Stimulated activated naive CD8-positive, alpha-beta T cell treated with anti-CD3 and anti-CD28 coated beads, Interleukin-15, amount 100 ng/mL, for 72 hours (primary cell): ENCODE data around the gene MRPL1.
"Not testable (repeated sequence)": the region's sequence is repeated elsewhere in the genome, so short reads cannot be mapped to it uniquely, and the experiment has no call there.

Source experiments
- ATAC-seq: fragments of 150-1000 bp; cut with Tn5 transposase; 2 replicates; pipeline ENCODE4 v1.10.0; 2021; ENCODE audit warnings: mild to moderate bottlenecking, moderate library complexity
- DNase-seq, 2 donors: peaks; one replicate each; pipeline ENCODE4 v3.0.0; 2021 to 2022
- H3K27ac Mint-ChIP-seq, 2 donors: one replicate each; pipeline ENCODE4 v1.8.0; 2022; ENCODE audit warnings: mild to moderate bottlenecking in 2 of 2, mixed read lengths in 2 of 2, moderate library complexity in 2 of 2
- H3K27me3 Mint-ChIP-seq: one replicate; pipeline ENCODE4 v1.8.0; 2022; ENCODE audit warnings: mixed read lengths
- H3K4me1 Mint-ChIP-seq: one replicate; pipeline ENCODE4 v1.8.0; 2022; ENCODE audit warnings: mild to moderate bottlenecking, mixed read lengths
- H3K4me3 Mint-ChIP-seq, 2 donors: one replicate each; pipeline ENCODE4 v1.8.0; 2022; ENCODE audit warnings: mild to moderate bottlenecking in 2 of 2, mixed read lengths in 2 of 2, moderate library complexity in 1 of 2
- H3K9me3 Mint-ChIP-seq, 2 donors: one replicate each; pipeline ENCODE4 v1.8.0; 2022; ENCODE audit warnings: mixed read lengths in 2 of 2

Gene MRPL1

GRCh38 chr4:77921701-77922100 lies 59.1 kb downstream of the MRPL1 start:
- H3K4me1 Mint-ChIP-seq: peaks cover 25% of the 10 kb centered on the region
- no peak overlapping the region for H3K27ac Mint-ChIP-seq
- no peak overlapping the region for H3K4me3 Mint-ChIP-seq
- no peaks in the 10 kb centered on the region for H3K27me3 Mint-ChIP-seq
- H3K9me3 Mint-ChIP-seq: peaks cover 8 to 18% of the 10 kb centered on the region in 2 donors
- ATAC-seq (no peak), DNase-seq (no peak)

DNA sequence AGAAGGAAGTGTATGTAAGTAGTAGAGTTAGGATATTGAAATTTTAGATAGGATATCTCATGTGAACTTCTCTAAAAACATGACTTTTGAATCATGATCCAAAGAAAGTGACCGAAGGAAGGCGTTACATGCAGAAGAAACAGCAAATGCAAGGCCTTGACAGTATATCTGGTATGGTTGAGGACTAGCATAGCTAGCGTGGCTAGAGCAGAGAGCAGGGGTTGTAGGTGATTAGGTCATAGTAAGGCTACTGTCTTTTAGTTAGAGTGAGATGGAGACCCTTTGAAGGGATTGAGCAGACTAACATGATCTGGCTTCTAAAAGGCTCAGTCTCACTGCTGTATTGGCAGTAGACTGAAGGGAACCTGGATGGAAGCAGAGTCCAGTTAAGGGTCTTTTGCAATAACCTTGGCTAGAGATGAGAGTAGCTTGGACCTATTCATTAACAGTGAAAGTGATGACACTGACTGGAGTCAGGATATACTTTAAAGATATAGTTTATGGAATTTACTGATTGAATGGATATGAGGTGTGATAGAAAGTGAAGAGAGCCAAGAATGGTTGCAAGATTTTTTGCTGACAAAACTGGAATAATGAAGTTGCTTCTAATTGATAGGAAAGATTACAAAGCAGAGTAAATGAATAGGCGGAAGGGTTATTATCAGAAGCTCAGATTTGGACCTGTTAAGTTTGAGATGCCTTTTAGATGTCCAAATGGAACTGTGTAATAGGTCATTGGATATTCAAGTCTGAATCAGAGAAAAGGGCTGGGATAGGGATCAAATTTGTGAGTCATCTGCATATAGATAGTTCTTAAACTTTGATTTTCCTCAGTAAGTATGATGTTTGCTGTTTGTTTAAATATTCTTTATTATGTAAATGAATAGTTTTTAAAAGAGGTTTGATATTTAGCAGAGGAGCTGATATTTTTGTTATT lies 59.8 kb downstream of the MRPL1 start:
- Mint-ChIP-seq H3K4me3 (no peak overlapping the region), H3K27ac (no peak overlapping the region), H3K27me3 (no peaks in the 10 kb centered on the region), H3K9me3 (peaks cover 8 to 18% of the 10 kb centered on the region in 2 donors), H3K4me1 (peaks cover 19% of the 10 kb centered on the region)
- no peak for ATAC-seq
- DNase-seq: no peak

- Mint-ChIP-seq H3K4me1 (no peaks in the 10 kb centered on the region), H3K27me3 (no peaks in the 10 kb centered on the region), H3K4me3 (no peak overlapping the region), H3K27ac (no peak overlapping the region), H3K9me3 (peaks cover 0 to 10% of the 10 kb centered on the region in 2 donors)
- ATAC-seq: no peak
- DNase-seq: no peak
Measured at GRCh38 chr4:77927991-77928925, 65.6 kb downstream of the MRPL1 start.

DNA sequence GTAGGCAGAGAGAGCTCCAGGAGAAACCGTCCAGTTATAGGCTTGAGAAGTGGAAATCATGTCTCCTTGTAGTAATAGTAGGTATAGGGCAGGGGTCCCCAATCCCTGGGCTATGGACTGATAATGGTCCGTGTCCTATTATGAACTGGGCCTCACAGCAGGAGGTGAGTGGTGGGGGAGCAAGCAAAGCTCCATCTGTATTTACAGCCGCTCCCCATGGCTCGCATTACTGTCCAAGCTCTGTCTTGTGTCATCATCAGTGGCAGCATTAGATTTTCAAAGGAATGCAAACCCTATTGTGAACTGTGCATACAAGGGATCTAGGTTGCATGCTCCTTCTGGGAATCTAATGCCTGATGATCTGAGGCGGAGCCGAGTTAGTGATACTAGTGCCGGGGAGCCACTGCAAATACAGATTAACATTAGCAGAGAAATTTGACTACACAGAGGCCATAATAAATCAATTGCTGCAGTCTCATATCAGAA lies 67.6 kb downstream of the MRPL1 start:
- ATAC-seq (no peak), DNase-seq (no peak)
- Mint-ChIP-seq H3K9me3 (peaks cover 0 to 10% of the 10 kb centered on the region in 2 donors), H3K27ac (no peak overlapping the region), H3K27me3 (no peaks in the 10 kb centered on the region), H3K4me3 (no peak overlapping the region), H3K4me1 (no peaks in the 10 kb centered on the region)

DNA sequence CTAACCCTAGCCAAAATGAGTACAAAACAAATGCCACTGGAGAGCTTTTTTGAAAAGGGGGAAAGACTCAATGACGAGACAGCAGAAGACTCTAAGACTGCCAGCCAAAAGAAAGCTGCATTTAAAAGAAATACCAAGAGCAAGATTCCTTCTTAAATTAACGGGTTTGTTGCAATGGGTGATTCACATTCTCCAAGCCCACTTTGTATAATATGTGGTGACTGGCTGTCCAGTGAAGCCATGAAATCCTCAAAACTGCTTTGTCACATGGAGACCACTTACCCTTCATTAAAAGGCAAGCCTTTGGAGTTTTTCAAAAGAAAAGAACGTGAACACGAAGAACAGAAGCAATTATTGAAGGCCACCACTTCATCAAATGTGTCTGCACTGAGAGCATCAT lies 68.2 kb downstream of the MRPL1 start:
- Mint-ChIP-seq H3K9me3 (peaks cover 0 to 5% of the 10 kb centered on the region in 2 donors), H3K27ac (no peak overlapping the region), H3K27me3 (no peaks in the 10 kb centered on the region), H3K4me3 (no peak overlapping the region), H3K4me1 (no peaks in the 10 kb centered on the region)
- DNase-seq: no peak
- ATAC-seq: no peak

DNA sequence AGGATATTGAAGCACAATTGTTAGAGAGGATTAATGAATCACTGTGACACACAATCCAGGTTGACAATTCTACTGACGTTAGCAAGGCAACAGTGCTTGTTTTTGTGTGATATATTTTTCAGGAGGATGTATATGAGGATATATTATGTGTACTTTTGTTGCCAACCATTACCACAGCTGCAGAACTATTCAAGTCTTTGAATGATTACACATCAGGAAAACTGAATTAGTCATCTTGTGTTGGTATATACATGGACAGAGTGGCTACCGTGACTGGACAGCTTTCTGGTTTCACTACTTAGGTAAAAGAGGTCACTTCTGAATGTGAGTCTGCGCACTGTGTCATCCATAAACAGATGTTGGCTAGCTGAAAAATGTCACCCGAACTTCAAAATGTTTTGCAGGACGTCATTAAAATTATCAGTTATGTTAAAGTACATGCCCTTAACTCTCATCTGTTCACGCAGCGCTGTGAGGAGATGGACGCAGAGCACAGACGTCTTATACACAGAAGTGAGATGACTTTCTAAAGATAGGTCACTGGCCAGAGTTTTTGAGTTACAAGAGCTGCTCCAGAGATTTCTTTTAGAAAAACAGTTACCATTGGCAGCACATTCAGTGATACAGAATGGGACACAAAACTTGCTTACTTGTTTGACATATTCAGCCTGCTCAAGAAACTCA lies 69.0 kb downstream of the MRPL1 start:
- H3K27ac Mint-ChIP-seq: no peak overlapping the region
- DNase-seq: no peak
- no peaks in the 10 kb centered on the region for H3K4me1 Mint-ChIP-seq
- ATAC-seq: no peak
- no peak overlapping the region for H3K4me3 Mint-ChIP-seq
- H3K27me3 Mint-ChIP-seq: no peaks in the 10 kb centered on the region
- no peaks in the 10 kb centered on the region for H3K9me3 Mint-ChIP-seq

DNA sequence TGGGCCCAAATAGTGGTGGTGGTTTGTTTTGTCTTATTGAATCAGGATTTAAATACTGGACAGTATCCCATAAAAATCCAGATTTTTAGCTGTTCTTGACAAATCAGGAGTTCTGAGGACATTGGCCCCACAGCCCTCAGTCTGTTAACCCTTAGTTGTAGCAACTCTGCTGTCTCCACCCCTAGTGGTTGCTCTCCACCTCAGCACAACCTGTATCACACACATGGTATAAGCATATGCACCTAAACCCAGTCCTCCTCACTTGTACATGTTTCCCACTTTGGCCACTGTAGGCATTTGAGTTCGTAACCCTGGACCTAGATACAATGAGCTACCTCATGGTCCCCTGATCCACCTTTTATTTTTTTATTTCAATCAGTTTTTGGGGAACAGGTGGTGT lies 75.9 kb downstream of the MRPL1 start:
- ATAC-seq: no peak
- no peaks in the 10 kb centered on the region for H3K27me3 Mint-ChIP-seq
- no peak overlapping the region for H3K27ac Mint-ChIP-seq
- no peak overlapping the region for H3K4me3 Mint-ChIP-seq
- peaks cover 33% of the 10 kb centered on the region for H3K4me1 Mint-ChIP-seq
- no peak for DNase-seq
- H3K9me3 Mint-ChIP-seq: peaks cover 1 to 23% of the 10 kb centered on the region in 2 donors

DNA sequence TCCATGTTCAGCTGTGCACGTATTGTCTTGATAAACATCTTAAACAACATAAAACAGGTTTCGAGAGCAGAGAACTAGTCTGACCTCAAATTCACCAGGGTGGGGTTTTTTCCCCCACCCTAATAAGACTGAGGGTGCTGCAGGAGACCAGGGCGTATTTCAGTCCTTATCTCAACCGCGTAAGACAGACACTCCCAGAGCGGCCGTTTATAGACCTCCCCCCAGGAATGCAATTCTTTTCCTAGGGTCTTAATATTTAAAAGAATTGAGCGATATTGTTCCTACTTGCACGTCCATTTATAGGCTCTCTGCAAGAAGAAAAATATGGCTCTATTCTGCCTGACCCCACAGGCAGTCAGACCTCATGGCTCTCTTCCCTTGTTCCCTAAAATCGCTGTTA lies 83.3 kb downstream of the MRPL1 start:
- H3K27ac Mint-ChIP-seq, ATAC-seq, H3K4me3 Mint-ChIP-seq, DNase-seq, H3K27me3 Mint-ChIP-seq: not testable (repeated sequence)
- Mint-ChIP-seq H3K4me1 (peaks cover 17% of the 10 kb centered on the region), H3K9me3 (peaks cover 10 to 25% of the 10 kb centered on the region in 2 donors)

DNA sequence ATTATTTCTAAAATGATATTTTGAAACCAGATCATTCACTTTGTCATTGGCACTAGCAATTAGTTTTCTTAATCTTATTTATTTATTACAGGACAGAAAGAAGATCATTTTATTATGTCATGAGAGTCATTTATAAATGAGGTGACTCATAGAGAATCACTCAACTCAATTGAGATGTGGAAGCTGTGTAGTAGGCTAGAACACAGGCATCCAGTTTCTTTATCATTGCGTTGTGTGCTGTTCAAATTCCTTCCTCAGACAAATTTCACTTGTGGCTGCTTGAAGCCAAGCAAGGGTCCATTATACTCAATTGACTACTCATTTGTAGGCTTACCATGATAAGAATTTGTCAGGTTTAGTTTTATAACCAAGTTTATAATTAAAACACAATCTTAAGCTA lies 87.6 kb downstream of the MRPL1 start:
- DNase-seq (no peak), ATAC-seq (no peak)
- peaks cover 0 to 6% of the 10 kb centered on the region in 2 donors for H3K9me3 Mint-ChIP-seq
- H3K4me3 Mint-ChIP-seq: no peak overlapping the region
- no peak overlapping the region for H3K27ac Mint-ChIP-seq
- H3K27me3 Mint-ChIP-seq: no peaks in the 10 kb centered on the region
- H3K4me1 Mint-ChIP-seq: peaks cover 18% of the 10 kb centered on the region

GRCh38 chr4:77952457-77952856 lies 89.8 kb downstream of the MRPL1 start:
- peaks cover 23% of the 10 kb centered on the region for H3K4me1 Mint-ChIP-seq
- H3K27me3 Mint-ChIP-seq: no peaks in the 10 kb centered on the region
- H3K27ac Mint-ChIP-seq: no peak overlapping the region
- DNase-seq (no peak), ATAC-seq (peak; percentile 67)
- H3K4me3 Mint-ChIP-seq: peak overlapping the region in 1 of 2 donors; percentile 21
- H3K9me3 Mint-ChIP-seq: no peaks in the 10 kb centered on the region

DNA sequence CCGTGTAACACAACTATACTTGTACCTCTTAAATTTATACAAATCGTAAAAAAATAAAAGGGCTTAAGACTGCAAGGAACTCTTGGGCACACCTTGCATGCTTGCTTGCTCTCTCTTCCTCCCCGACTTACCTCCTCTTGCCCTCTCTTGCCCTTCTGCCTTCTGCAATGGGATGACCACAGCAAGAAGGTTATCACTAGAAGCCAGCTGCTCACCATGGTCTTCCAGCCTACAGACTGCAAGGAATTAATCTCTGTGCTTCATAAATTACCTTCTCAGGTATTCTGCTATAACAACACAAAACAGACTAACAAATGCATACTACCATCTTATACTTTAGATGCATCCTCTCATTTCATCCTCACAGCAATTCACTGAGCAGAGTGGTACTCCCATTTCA lies 92.1 kb downstream of the MRPL1 start:
- H3K4me3 Mint-ChIP-seq: no peak overlapping the region
- no peak overlapping the region for H3K27ac Mint-ChIP-seq
- H3K9me3 Mint-ChIP-seq: no peaks in the 10 kb centered on the region
- DNase-seq (no peak), ATAC-seq (no peak)
- peaks cover 23% of the 10 kb centered on the region for H3K4me1 Mint-ChIP-seq
- H3K27me3 Mint-ChIP-seq: no peaks in the 10 kb centered on the region

GRCh38 chr4:77956917-77957316 lies 94.3 kb downstream of the MRPL1 start:
- H3K27ac Mint-ChIP-seq: no peak overlapping the region
- ATAC-seq (peak; percentile 57), DNase-seq (no peak)
- no peaks in the 10 kb centered on the region for H3K27me3 Mint-ChIP-seq
- H3K9me3 Mint-ChIP-seq: no peaks in the 10 kb centered on the region
- no peak overlapping the region for H3K4me3 Mint-ChIP-seq
- H3K4me1 Mint-ChIP-seq: peaks cover 17% of the 10 kb centered on the region

DNA sequence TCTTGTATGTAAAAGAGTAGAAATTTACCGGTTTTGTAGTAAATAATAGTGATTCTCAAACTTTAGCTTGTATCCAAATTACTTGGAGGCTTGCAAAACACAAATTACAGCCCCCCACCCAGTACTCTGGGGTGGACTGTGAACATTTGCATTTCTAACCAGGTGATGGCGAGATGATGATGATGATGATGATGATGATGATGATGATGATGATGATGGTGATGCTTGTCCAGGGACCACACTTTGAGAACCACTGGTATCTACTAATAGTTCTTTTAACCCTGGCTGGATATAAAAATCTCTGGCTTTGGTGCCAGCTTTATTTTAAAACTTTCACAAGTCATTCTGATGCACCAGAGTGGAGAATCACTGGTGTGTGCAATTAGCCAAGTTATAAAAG lies 96.3 kb downstream of the MRPL1 start:
- H3K4me3 Mint-ChIP-seq: no peak overlapping the region
- H3K27me3 Mint-ChIP-seq: no peaks in the 10 kb centered on the region
- H3K4me1 Mint-ChIP-seq: peaks cover 17% of the 10 kb centered on the region
- DNase-seq: no peak
- ATAC-seq: no peak
- H3K27ac Mint-ChIP-seq: no peak overlapping the region
- H3K9me3 Mint-ChIP-seq: no peaks in the 10 kb centered on the region

DNA sequence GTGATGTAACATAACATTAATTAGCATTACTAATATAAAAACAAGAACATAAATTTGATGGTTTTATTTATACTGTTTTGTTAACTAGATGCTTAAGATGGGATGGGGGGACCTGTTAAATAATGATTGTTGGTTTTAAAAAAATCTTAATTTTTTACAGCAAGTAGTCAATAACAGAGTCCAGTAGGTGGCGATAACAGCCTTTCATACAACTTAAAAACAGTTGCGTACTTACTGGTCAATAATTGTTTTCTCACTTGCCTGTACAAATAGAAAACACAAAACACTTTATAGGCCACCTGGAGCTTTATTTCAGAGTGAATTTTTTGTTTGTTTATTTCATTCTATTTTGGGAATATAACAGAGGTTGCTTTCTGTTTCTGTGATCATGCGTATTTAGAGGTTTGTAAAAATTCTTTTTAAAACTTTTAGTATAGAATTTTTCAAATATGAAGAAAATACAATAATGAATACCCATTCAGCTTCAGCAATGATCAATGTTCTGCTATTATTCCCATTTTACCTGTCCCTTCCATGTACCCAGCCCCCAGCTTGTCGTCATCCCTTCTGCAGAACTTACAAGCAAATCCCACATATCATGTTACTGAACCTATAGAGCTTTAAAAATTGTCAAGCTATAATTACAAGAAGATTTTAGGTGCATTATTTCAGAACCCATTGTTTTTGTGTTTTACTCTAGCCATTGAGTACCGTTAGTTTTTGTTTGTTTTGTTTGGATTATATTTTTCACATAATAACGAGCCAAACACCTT lies 97.1 kb downstream of the MRPL1 start:
- H3K9me3 Mint-ChIP-seq: no peaks in the 10 kb centered on the region
- DNase-seq (no peak), ATAC-seq (no peak)
- H3K4me3 Mint-ChIP-seq: no peak overlapping the region
- no peaks in the 10 kb centered on the region for H3K27me3 Mint-ChIP-seq
- H3K4me1 Mint-ChIP-seq: peaks cover 14% of the 10 kb centered on the region
- H3K27ac Mint-ChIP-seq: no peak overlapping the region

GRCh38 chr4:77960367-77960766 lies 97.7 kb downstream of the MRPL1 start:
- ATAC-seq: no peak
- Mint-ChIP-seq H3K27ac (no peak overlapping the region), H3K4me1 (peaks cover 11% of the 10 kb centered on the region)

More at GRCh38 chr4:77960367-77960766, 97.7 kb downstream of the MRPL1 start:
- no peak for DNase-seq
- no peaks in the 10 kb centered on the region for H3K27me3 Mint-ChIP-seq
- no peaks in the 10 kb centered on the region for H3K9me3 Mint-ChIP-seq
- no peak overlapping the region for H3K4me3 Mint-ChIP-seq
